ENCODE results near the gene UNC80.

- no peak for TF ChIP-seq EZH2 (IDR thresholded peaks at IDR 0.05; ENCODE audit: low read depth)
- no peak for TF ChIP-seq CTCF (conservative IDR thresholded peaks at IDR 0.05)
Observed at GRCh38 chr2:209875270-209875669, 103.6 kb downstream of the UNC80 start.

Data from PC-9 (cell line).